ENCODE measurements around the gene JMJD4. TPM values are rescaled to one million over a fixed set of nuclear protein-coding genes. Genes with fewer than 3 reads are reported as not detected.

The JMJD4 gene
- total and polyA plus RNA-seq, 2 of the 4 experiments (the other 2 are of a cell fraction) = 24.6 to 28.5 TPM

DNA sequence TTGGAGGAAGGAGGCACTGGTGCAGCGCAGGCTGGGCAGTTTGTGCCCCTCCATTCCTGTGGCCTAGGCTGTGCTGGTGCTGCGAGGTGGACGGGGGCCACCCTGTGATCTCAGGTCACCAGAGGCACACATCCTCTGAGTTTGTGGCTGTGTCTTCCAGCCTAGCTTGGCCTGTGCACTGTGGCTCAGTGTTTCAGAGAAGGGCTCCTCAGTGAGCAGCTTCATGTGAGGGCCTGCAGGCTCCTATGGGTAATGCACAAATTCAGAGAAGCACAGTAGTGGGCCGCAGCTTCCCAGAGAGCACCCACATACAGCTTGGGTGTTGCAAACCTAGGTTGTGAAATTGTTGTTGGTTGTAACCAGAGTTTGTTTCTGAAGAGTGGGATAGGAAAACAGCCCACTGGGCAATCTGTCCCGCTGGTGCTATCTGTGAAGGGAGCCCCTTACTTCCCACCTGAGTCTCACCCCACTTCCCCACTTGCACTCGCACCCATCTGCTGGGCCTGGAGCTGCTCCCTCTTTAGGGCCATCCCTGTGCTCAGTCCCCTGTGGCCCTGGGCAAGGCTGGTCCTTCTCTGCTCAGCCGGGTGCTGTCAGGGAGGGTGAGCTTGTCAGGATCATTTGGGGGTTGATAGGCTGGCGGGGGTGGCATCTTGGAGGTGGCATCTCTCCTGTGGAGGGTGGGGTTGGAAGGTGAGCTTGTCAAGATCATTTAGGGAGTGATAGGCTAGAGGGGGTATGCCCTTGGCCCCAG, 30.3 kb upstream of the JMJD4 start:
- no TSS peak for BruUV-seq (replicated peaks)
- Histone ChIP-seq H3K36me3 (ENCODE audit: control insufficient read depth, insufficient read depth, low read length) (peaks cover 36% of the 10 kb centered on the region), H2BK120ac (ENCODE audit: low read depth, low read length) (no peak overlapping the region), H3K4me1 (ENCODE audit: control insufficient read depth, insufficient read depth, low read length) (peaks cover 14% of the 10 kb centered on the region), H2BK5ac (ENCODE audit: low read depth, low read length, poor library complexity, severe bottlenecking) (no peak overlapping the region), H2BK15ac (ENCODE audit: low read depth, low read length) (no peak overlapping the region), H4K20me1 (ENCODE audit: insufficient read depth, low read length) (peaks cover 42% of the 10 kb centered on the region), H3K14ac (replicated peaks; ENCODE audit: low read depth, low read length) (no peak overlapping the region), H4K5ac (ENCODE audit: low read depth, low read length) (no peak overlapping the region), H3K9me3 (ENCODE audit: control insufficient read depth, insufficient read depth, low read length) (no peaks in the 10 kb centered on the region), H2BK20ac (ENCODE audit: low read depth, low read length) (no peak overlapping the region), H3K4ac (ENCODE audit: low read depth, low read length) (no peak overlapping the region), H3K56ac (ENCODE audit: extremely low read depth, insufficient read depth, low read length) (no peak overlapping the region), H4K91ac (ENCODE audit: insufficient read depth, low read depth, low read length) (no peak overlapping the region), H2AFZ (replicated peaks; ENCODE audit: low read length, poor library complexity) (no peak overlapping the region), H3K18ac (ENCODE audit: low read depth, low read length) (no peak overlapping the region), H3K4me3 (ENCODE audit: insufficient read depth, low read depth, low read length) (no peak overlapping the region), H3K23ac (ENCODE audit: low read depth, low read length) (no peak overlapping the region), H3K9me1 (ENCODE audit: insufficient read depth, low read length) (peaks cover 11% of the 10 kb centered on the region), H3K27me3 (ENCODE audit: control insufficient read depth, insufficient read depth, low read length) (no peaks in the 10 kb centered on the region), H4K8ac (ENCODE audit: low read depth in 2 of 2, low read length in 2 of 2) (no peak overlapping the region), H3K4me2 (ENCODE audit: low read depth, low read length) (no peak overlapping the region), H3K79me1 (ENCODE audit: low read depth in 1 of 2, low read length in 2 of 2) (peaks cover 17 to 64% of the 10 kb centered on the region in 2 experiments), H3K9ac (ENCODE audit: low read depth, low read length) (no peak overlapping the region), H3K27ac (ENCODE audit: insufficient read depth, low read length) (no peak overlapping the region), H2AK9ac (replicated peaks; ENCODE audit: low read depth, low read length, poor library complexity) (peak overlapping the region; percentile 68), H2AK5ac (ENCODE audit: low read depth, low read length) (no peak overlapping the region)
- TF ChIP-seq BHLHE40 (IDR thresholded peaks at IDR 0.05; ENCODE audit: low read depth, low read length) = no peak
- TF ChIP-seq, protein P1, sequence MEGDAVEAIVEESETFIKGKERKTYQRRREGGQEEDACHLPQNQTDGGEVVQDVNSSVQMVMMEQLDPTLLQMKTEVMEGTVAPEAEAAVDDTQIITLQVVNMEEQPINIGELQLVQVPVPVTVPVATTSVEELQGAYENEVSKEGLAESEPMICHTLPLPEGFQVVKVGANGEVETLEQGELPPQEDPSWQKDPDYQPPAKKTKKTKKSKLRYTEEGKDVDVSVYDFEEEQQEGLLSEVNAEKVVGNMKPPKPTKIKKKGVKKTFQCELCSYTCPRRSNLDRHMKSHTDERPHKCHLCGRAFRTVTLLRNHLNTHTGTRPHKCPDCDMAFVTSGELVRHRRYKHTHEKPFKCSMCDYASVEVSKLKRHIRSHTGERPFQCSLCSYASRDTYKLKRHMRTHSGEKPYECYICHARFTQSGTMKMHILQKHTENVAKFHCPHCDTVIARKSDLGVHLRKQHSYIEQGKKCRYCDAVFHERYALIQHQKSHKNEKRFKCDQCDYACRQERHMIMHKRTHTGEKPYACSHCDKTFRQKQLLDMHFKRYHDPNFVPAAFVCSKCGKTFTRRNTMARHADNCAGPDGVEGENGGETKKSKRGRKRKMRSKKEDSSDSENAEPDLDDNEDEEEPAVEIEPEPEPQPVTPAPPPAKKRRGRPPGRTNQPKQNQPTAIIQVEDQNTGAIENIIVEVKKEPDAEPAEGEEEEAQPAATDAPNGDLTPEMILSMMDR (conservative IDR thresholded peaks at IDR 0.05; ENCODE audit: low read depth, low read length) = no peak
- no peak for TF ChIP-seq FOS (IDR thresholded peaks at IDR 0.05; ENCODE audit: low read depth, low read length)
- no peak for TF ChIP-seq CEBPB (IDR thresholded peaks at IDR 0.05; ENCODE audit: low read depth, low read length)
- TF ChIP-seq MAZ (IDR thresholded peaks at IDR 0.05; ENCODE audit: borderline replicate concordance, low read depth, low read length) = no peak
- TF ChIP-seq, protein P2, sequence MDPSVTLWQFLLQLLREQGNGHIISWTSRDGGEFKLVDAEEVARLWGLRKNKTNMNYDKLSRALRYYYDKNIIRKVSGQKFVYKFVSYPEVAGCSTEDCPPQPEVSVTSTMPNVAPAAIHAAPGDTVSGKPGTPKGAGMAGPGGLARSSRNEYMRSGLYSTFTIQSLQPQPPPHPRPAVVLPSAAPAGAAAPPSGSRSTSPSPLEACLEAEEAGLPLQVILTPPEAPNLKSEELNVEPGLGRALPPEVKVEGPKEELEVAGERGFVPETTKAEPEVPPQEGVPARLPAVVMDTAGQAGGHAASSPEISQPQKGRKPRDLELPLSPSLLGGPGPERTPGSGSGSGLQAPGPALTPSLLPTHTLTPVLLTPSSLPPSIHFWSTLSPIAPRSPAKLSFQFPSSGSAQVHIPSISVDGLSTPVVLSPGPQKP (IDR thresholded peaks at IDR 0.05; ENCODE audit: borderline replicate concordance, low read depth, low read length) = no peak
- TF ChIP-seq CHD1 (IDR thresholded peaks at IDR 0.05; ENCODE audit: low read depth, low read length) = no peak
- no peak for TF ChIP-seq MAFK (IDR thresholded peaks at IDR 0.05; ENCODE audit: low read depth, low read length)
- TF ChIP-seq RFX5 (IDR thresholded peaks at IDR 0.05; ENCODE audit: low read depth, low read length) = no peak
- TF ChIP-seq, protein P3, sequence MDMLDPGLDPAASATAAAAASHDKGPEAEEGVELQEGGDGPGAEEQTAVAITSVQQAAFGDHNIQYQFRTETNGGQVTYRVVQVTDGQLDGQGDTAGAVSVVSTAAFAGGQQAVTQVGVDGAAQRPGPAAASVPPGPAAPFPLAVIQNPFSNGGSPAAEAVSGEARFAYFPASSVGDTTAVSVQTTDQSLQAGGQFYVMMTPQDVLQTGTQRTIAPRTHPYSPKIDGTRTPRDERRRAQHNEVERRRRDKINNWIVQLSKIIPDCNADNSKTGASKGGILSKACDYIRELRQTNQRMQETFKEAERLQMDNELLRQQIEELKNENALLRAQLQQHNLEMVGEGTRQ (IDR thresholded peaks at IDR 0.05; ENCODE audit: low read depth, low read length) = no peak
- no peak for TF ChIP-seq RAD21 (IDR thresholded peaks at IDR 0.05; ENCODE audit: low read length)
- TF ChIP-seq NFE2L2 (IDR thresholded peaks at IDR 0.05; ENCODE audit: low read depth, low read length) = no peak
- no peak for ATAC-seq (ENCODE audit: low read depth)
- CTCF ChIA-PET = no interaction called here
- intact Hi-C loops (cut with micrococcal nuclease) (no loop called here), dilution Hi-C loops (cut with HindIII; ENCODE audit: low sequenced_read_pairs, unreplicated experiment) (no loop called here), in situ Hi-C loops (cut with MboI; ENCODE audit: low sequenced_read_pairs) (loop anchor here (10.0 kb wide), 1 partner anchor 319 kb away; the partner anchor contains the start of gene ARF1)
- DNase-seq = no peak
- POLR2A ChIA-PET (ENCODE audit: unreplicated experiment) = no interaction called here
- 100% methylated on average over 3 of the region's 8 CpGs; no CpG with 5 or more reads in 1 of the 2 experiments for WGBS, 2 experiments (ENCODE audit: extremely low coverage in 2 of 2, insufficient read length in 1 of 2)
